ENCODE measurements around the gene TTC28.
"Not testable (repeated sequence)": the region's sequence is repeated elsewhere in the genome, so short reads cannot be mapped to it uniquely, and the experiment has no call there.

TTC28 gene

DNA sequence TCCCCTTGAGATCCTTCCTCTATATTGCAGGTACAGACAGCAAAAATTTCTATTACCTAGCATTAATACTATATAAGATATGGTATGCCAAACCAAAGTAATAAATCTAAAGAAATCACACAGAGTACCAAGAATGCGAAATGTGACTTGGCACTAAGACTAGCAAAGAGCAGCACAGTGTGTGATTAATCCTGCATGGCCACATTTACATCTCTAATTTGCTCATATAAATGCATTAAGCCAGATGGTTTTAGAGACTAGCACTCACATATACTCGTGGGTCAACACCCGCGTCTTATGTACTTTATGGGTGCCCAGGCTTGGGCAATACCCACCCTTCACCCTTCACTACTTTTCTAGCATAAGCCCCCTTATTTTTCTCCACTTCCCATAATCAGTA is 213.2 kb downstream of the TTC28 start:
- no peak for DNase-seq (ENCODE audit: low read depth)
- TF ChIP-seq, protein P1, sequence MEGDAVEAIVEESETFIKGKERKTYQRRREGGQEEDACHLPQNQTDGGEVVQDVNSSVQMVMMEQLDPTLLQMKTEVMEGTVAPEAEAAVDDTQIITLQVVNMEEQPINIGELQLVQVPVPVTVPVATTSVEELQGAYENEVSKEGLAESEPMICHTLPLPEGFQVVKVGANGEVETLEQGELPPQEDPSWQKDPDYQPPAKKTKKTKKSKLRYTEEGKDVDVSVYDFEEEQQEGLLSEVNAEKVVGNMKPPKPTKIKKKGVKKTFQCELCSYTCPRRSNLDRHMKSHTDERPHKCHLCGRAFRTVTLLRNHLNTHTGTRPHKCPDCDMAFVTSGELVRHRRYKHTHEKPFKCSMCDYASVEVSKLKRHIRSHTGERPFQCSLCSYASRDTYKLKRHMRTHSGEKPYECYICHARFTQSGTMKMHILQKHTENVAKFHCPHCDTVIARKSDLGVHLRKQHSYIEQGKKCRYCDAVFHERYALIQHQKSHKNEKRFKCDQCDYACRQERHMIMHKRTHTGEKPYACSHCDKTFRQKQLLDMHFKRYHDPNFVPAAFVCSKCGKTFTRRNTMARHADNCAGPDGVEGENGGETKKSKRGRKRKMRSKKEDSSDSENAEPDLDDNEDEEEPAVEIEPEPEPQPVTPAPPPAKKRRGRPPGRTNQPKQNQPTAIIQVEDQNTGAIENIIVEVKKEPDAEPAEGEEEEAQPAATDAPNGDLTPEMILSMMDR (IDR thresholded peaks at IDR 0.05; ENCODE audit: low read depth, low read length, missing control alignments) = no peak
- no peak overlapping the region for H3K4me3 ChIP-seq (ENCODE audit: low read depth, low read length)

DNA sequence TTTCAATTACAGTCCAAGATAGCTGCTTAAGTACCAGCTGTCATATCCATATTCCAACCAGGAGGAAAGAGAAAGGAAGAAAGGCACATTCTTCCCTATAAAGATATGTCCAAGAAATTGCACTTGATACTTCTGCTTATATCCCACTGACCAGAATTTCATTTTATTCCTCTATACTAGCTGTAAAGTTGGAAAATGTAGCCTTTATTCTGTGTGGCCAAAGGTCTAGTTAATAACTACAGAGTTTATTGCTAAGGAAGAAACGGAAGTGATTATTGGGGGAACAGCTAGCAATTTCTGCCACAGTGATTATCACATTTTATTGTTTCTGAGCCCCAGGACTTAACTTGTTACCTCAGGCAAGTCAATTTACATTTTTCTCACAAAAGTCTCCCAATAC is 213.8 kb downstream of the TTC28 start:
- DNase-seq (ENCODE audit: low read depth) = no peak
- H3K4me3 ChIP-seq (ENCODE audit: low read depth, low read length) = no peak overlapping the region
- TF ChIP-seq, protein P1 (IDR thresholded peaks at IDR 0.05; ENCODE audit: low read depth, low read length, missing control alignments) = no peak

GRCh38 chr22:28464127-28464526 is 215.5 kb downstream of the TTC28 start:
- no peak for DNase-seq (ENCODE audit: low read depth)
- TF ChIP-seq, protein P1 (IDR thresholded peaks at IDR 0.05; ENCODE audit: low read depth, low read length, missing control alignments) = no peak

GRCh38 chr22:28463408-28463807 is 216.2 kb downstream of the TTC28 start:
- not testable (repeated sequence) for DNase-seq (ENCODE audit: low read depth); H3K4me3 ChIP-seq (ENCODE audit: low read depth, low read length)

More at GRCh38 chr22:28464127-28464526, 215.5 kb downstream of the TTC28 start:
- H3K4me3 ChIP-seq (ENCODE audit: low read depth, low read length) = no peak overlapping the region

- DNase-seq (ENCODE audit: low read depth) = no peak
- no peak overlapping the region for H3K4me3 ChIP-seq (ENCODE audit: low read depth, low read length)
- TF ChIP-seq, protein P1 (IDR thresholded peaks at IDR 0.05; ENCODE audit: low read depth, low read length, missing control alignments) = no peak
Measured at GRCh38 chr22:28462901-28463300, 216.7 kb downstream of the TTC28 start.

DNA sequence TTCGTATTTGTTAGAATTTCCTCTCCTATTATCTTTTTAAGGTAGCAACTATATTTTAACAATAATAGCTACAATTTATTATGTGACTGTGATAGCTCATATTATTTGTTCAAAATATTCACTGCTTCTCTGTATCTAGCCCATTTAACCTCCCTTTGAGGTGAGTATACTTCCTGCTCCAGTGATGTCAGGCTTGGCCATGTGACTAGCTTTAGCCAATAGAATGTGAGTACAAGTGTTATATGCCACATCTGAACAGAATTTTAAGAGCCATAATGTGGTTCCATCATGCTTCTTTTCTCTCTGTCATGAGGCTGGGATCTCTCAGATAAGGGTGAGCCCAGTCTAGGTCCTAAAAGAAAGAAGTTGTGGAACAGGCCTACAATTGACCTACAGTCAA is 217.6 kb downstream of the TTC28 start:
- TF ChIP-seq, protein P1 (IDR thresholded peaks at IDR 0.05; ENCODE audit: low read depth, low read length, missing control alignments) = no peak
- no peak overlapping the region for H3K4me3 ChIP-seq (ENCODE audit: low read depth, low read length)
- no peak for DNase-seq (ENCODE audit: low read depth)

DNA sequence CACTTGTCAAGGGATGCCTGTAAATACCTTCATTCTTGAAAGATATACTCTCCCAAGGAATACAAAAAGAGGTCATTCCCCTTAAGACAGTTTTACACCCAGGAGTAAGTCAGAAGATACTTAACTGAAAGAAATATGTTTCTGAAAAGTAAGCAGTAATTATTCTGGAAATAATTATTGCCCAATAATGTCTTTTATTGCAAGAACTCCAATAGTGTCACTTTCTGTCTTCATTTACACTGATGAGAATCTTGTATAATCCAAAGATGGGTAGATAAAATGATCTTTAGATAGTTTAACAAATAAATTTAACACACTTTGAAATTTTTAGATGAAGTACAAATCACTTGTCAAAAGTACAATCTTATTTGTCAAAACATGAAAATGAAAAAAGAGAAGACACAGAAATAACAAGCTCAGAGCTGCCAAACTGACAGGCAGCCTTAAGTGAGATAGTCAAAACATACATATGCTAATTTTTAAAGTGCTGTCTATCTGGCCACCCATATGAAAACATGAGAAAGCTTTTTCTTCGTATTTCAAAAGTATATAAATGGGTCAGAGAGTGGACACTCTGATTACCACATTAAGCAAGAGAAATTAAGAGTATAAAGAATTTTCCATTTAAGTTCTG is 225.1 kb downstream of the TTC28 start:
- H3K4me3 ChIP-seq (ENCODE audit: low read depth, low read length) = no peak overlapping the region
- DNase-seq (ENCODE audit: low read depth) = no peak
- TF ChIP-seq, protein P1 (IDR thresholded peaks at IDR 0.05; ENCODE audit: low read depth, low read length, missing control alignments) = no peak
